Bone marrow (tissue), 2 donors: ENCODE results near the gene SLC11A1.
A peak's percentile ranks its signal among the peaks of the same experiment; 100 is the strongest.

Source experiments
- DNase-seq, 2 donors: peaks; one replicate each; lab custom pipeline; 2025; lab: John Stamatoyannopoulos, UW

Gene SLC11A1

GRCh38 chr2:218405086-218405745, 23.1 kb downstream of the SLC11A1 start:
- DNase-seq: no peak

GRCh38 chr2:218405746-218406208, 23.7 kb downstream of the SLC11A1 start:
- no peak for DNase-seq

- DNase-seq: peak; percentile 91 to 93
Measured at GRCh38 chr2:218406209-218406948, 24.3 kb downstream of the SLC11A1 start.

- DNase-seq: peak; percentile 32 to 46
Measured at GRCh38 chr2:218406949-218407618, 25.0 kb downstream of the SLC11A1 start.

GRCh38 chr2:218407717-218408116, 25.6 kb downstream of the SLC11A1 start:
- DNase-seq: no peak

- DNase-seq: no peak
Measured at GRCh38 chr2:218418321-218418716, 36.2 kb downstream of the SLC11A1 start.

GRCh38 chr2:218418717-218419458, 36.8 kb downstream of the SLC11A1 start, which contains the start of gene VIL1:
Gene VIL1, plus strand, starts transcription at chr2:218419123. Its CDS starts 4,656 bp downstream, at chr2:218423779.
- DNase-seq: no peak

- no peak for DNase-seq
Measured at GRCh38 chr2:218419630-218420216, 37.6 kb downstream of the SLC11A1 start.

GRCh38 chr2:218421027-218421426, 39.0 kb downstream of the SLC11A1 start:
- no peak for DNase-seq

GRCh38 chr2:218422403-218423086, 40.5 kb downstream of the SLC11A1 start:
- DNase-seq: no peak

GRCh38 chr2:218423584-218423983, 41.5 kb downstream of the SLC11A1 start:
- no peak for DNase-seq

GRCh38 chr2:218425531-218425930, 43.5 kb downstream of the SLC11A1 start:
- DNase-seq: no peak

- DNase-seq: no peak
Measured at GRCh38 chr2:218427741-218428140, 45.7 kb downstream of the SLC11A1 start.

GRCh38 chr2:218428846-218429558, 46.9 kb downstream of the SLC11A1 start:
- DNase-seq: no peak

GRCh38 chr2:218429911-218430692, 48.0 kb downstream of the SLC11A1 start:
- DNase-seq: no peak

GRCh38 chr2:218430721-218431120, 48.6 kb downstream of the SLC11A1 start:
- no peak for DNase-seq

- DNase-seq: no peak
Measured at GRCh38 chr2:218431878-218432277, 49.8 kb downstream of the SLC11A1 start.

- no peak for DNase-seq
Measured at GRCh38 chr2:218432676-218433365, 50.7 kb downstream of the SLC11A1 start.

GRCh38 chr2:218434456-218434855, 52.4 kb downstream of the SLC11A1 start:
- DNase-seq: no peak
